ENCODE results near the gene PDE5A. TPM values are rescaled to one million over a fixed set of nuclear protein-coding genes. Genes with fewer than 3 reads are reported as not detected.

Gene PDE5A
- polyA plus RNA-seq, 3 donors: 0.80 to 0.82 TPM; not detected in 1

- intact Hi-C loops (cut with micrococcal nuclease): no loop called here
- DNase-seq: no peak
- Histone ChIP-seq H3K79me2 (ENCODE audit: insufficient read depth, low read length) (no peaks in the 10 kb centered on the region), H3K27ac (ENCODE audit: low read depth in 1 of 2, low read length in 2 of 2) (no peak overlapping the region), H3K4me2 (replicated peaks; ENCODE audit: extremely low read depth, low read length, poor library complexity, severe bottlenecking) (no peak overlapping the region), H3K4me3 (replicated peaks in 1 of 3; ENCODE audit: low read depth in 2 of 3, low read length in 3 of 3) (no peak overlapping the region), H3K4me1 (ENCODE audit: control insufficient read depth in 1 of 2, insufficient read depth in 2 of 2, low read length in 2 of 2) (no peaks in the 10 kb centered on the region), H3K9ac (ENCODE audit: insufficient read depth, low read length, poor library complexity, severe bottlenecking) (no peak overlapping the region), H3K36me3 (replicated peaks in 1 of 2; ENCODE audit: control insufficient read depth in 1 of 2, insufficient read depth in 2 of 2, low read length in 2 of 2) (peaks cover 38 to 60% of the 10 kb centered on the region in 2 donors), H2AFZ (ENCODE audit: insufficient read depth, low read depth, low read length, poor library complexity, severe bottlenecking) (no peak overlapping the region), H3K27me3 (ENCODE audit: control insufficient read depth in 2 of 2, insufficient read depth in 2 of 2, low read length in 2 of 2) (no peaks in the 10 kb centered on the region), H4K20me1 (ENCODE audit: insufficient read depth, low read length) (no peaks in the 10 kb centered on the region), H3K9me3 (replicated peaks in 1 of 2; ENCODE audit: control insufficient read depth in 1 of 2, insufficient read depth in 1 of 2, low read length in 2 of 2) (no peaks in the 10 kb centered on the region)
- no peak for TF ChIP-seq CTCF (IDR thresholded peaks at IDR 0.05)
- peaks cover 0 to 1% (median 0%) of the 10 kb centered on the region in 3 donors for H3K27me3 Mint-ChIP-seq (ENCODE audit: low read depth in 3 of 3)
- no CpG with 5 or more reads among the region's 1 CpG for WGBS (ENCODE audit: insufficient coverage)
- H3K36me3 Mint-ChIP-seq: peaks cover 42 to 47% of the 10 kb centered on the region in 2 donors
- H3K9me3 Mint-ChIP-seq: no peaks in the 10 kb centered on the region
- H3K4me1 Mint-ChIP-seq: no peaks in the 10 kb centered on the region
- H3K27ac Mint-ChIP-seq: no peak overlapping the region
- no peak overlapping the region for H3K4me3 Mint-ChIP-seq
These were observed 134.7 kb downstream of the PDE5A start for GRCh38 chr4:119493886-119494285.

- no peaks in the 10 kb centered on the region for H3K4me1 ChIP-seq (ENCODE audit: control insufficient read depth in 1 of 2, insufficient read depth in 2 of 2, low read length in 2 of 2)
- H3K4me3 ChIP-seq (replicated peaks in 1 of 3; ENCODE audit: low read depth in 2 of 3, low read length in 3 of 3): no peak overlapping the region
- Mint-ChIP-seq H3K9me3 (no peaks in the 10 kb centered on the region), H3K27ac (no peak overlapping the region), H3K4me1 (no peaks in the 10 kb centered on the region), H3K27me3 (ENCODE audit: low read depth in 3 of 3) (peaks cover 0 to 1% (median 0%) of the 10 kb centered on the region in 3 donors), H3K36me3 (peaks cover 37 to 42% of the 10 kb centered on the region in 2 donors), H3K4me3 (no peak overlapping the region)
- no peak overlapping the region for H2AFZ ChIP-seq (ENCODE audit: insufficient read depth, low read depth, low read length, poor library complexity, severe bottlenecking)
- no peaks in the 10 kb centered on the region for H4K20me1 ChIP-seq (ENCODE audit: insufficient read depth, low read length)
- no peaks in the 10 kb centered on the region for H3K9me3 ChIP-seq (replicated peaks in 1 of 2; ENCODE audit: control insufficient read depth in 1 of 2, insufficient read depth in 1 of 2, low read length in 2 of 2)
- no peaks in the 10 kb centered on the region for H3K79me2 ChIP-seq (ENCODE audit: insufficient read depth, low read length)
- TF ChIP-seq CTCF (IDR thresholded peaks at IDR 0.05): no peak
- H3K36me3 ChIP-seq (replicated peaks in 1 of 2; ENCODE audit: control insufficient read depth in 1 of 2, insufficient read depth in 2 of 2, low read length in 2 of 2): peaks cover 33 to 55% of the 10 kb centered on the region in 2 donors
- H3K4me2 ChIP-seq (replicated peaks; ENCODE audit: extremely low read depth, low read length, poor library complexity, severe bottlenecking): no peak overlapping the region
- H3K9ac ChIP-seq (ENCODE audit: insufficient read depth, low read length, poor library complexity, severe bottlenecking): no peak overlapping the region
- no CpG with 5 or more reads among the region's 1 CpG for WGBS (ENCODE audit: insufficient coverage)
- intact Hi-C loops (cut with micrococcal nuclease): no loop called here
- H3K27me3 ChIP-seq (ENCODE audit: control insufficient read depth in 2 of 2, insufficient read depth in 2 of 2, low read length in 2 of 2): no peaks in the 10 kb centered on the region
- DNase-seq: no peak
- H3K27ac ChIP-seq (ENCODE audit: low read depth in 1 of 2, low read length in 2 of 2): no peak overlapping the region
These were observed 135.2 kb downstream of the PDE5A start for GRCh38 chr4:119493419-119493818.

All from CD14-positive monocyte (primary cell).